Raji (cell line): Measurements from ENCODE around the gene PLOD2.

Experiments used
- POLR2A ChIP-seq: IDR thresholded peaks from 2 replicates; pipeline ENCODE4 v1.6.1; 2011; ENCODE audit warnings: low read depth, low read length, control low read depth; ENCODE audit not compliant: insufficient read depth

PLOD2 gene

DNA sequence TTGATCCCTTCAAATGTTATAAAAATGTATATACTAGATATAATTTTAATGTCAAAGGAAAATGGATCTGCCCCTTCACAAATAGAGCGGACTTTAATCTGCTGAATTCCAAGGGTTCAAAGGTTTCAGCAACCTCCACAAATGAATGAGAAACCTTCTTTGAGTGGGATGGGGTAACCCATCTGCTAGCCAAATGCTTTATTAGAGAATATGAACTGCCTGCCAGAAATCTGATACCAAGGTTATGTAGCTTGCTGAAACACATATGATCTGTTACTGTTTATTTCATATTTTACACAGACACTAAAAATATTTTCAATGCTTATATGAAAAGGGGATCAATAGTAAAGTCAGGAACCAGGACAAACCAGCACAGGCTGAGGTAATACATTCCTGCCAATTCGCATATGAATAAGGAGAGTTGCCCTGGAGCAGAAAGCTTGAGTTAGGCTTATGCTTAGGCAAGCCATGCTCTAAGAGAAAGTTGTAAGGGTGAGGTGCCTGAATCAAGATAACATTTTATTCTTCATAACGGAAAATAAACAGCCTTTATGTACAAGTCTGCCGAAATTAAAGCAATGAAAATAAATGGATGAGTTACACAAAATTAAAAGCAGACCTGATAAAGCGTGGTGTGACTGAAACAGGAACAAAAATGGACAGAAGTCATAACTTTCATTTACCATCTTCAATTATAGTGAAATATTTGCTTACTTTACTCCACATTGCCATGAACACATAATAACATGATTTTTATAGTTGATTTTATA, 26.5 kb downstream of the PLOD2 start:
- TF ChIP-seq POLR2A = no peak

DNA sequence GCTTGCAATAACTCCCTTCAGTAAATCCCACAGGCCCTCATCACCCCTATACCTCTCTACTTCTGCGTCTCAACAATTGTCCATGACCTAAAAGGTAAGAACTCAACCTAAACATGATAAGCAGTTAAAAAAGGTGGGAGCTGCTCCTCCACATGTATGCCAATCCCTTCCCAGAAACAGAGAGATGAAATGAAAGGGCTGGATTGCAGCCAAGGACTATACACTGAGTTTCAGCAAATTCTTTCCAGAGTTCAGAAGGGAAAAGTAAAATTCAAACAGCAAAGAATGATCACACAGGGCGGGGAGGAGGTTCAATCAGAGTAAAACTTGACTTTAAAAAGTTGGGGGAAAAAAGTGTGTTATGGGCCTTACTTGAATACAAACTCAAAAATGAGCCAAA, 27.5 kb downstream of the PLOD2 start:
- TF ChIP-seq POLR2A = no peak

GRCh38 chr3:146131616-146132410, 29.2 kb downstream of the PLOD2 start:
- no peak for TF ChIP-seq POLR2A

DNA sequence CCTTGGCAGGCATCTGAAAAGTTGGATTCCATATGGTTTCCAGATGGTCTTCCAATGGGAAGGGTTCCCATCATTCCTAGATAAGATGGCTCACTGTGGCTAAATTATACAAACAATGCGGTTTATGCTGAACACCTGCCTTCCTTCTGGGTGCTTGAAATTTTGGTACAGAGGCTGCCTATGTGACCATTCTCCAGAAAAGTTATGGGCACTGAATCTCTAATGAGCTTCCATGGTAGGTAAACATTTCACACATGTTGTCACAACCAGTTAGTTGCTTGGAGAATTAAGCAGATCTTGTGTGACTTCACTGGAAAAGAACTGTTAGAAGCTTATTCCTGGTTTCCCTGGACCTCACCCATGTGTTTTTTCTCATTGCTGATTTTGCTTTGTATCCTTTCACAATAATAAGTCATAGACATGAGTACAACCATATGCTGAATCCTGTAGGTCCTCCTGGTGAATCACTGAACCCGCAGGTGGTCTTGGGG, 30.1 kb downstream of the PLOD2 start:
- no peak for TF ChIP-seq POLR2A

GRCh38 chr3:146129750-146130149, 31.2 kb downstream of the PLOD2 start:
- TF ChIP-seq POLR2A = no peak

DNA sequence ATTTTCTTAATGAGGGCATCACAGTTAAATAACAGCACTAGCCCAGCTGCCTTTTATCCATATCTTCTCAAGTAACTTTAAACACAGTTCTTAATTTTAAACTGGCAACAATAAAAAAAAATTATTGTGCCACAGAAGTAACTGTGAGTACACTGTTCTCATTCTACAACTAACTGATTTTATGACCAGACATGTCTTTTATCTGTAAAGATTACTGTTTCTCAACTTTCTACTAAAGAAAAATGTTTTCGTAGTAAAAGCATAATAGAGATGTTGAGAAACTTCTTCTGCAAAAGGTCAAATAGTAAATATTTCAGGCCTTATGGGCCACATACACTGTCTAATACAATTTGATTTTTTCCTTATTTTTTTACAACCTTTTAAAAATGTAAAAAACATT, 32.0 kb downstream of the PLOD2 start:
- TF ChIP-seq POLR2A = no peak

DNA sequence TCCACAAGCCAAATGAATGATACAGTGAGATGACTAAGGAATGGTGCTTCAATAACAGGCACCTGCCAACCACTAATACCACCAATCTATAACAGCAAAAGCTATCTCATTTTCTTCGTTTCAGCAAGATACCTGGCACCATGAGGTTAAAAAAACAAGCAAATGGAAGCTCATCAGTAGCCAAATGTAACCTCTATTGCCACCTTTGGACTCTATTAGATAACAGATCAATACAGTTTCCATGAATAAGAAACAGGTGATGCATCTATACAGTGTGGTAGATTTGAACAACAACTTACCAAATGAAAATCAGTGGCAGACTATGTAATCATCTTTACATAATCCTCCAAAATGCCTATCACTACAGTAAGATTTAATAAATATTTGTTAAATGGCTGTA, 32.8 kb downstream of the PLOD2 start:
- TF ChIP-seq POLR2A = no peak

DNA sequence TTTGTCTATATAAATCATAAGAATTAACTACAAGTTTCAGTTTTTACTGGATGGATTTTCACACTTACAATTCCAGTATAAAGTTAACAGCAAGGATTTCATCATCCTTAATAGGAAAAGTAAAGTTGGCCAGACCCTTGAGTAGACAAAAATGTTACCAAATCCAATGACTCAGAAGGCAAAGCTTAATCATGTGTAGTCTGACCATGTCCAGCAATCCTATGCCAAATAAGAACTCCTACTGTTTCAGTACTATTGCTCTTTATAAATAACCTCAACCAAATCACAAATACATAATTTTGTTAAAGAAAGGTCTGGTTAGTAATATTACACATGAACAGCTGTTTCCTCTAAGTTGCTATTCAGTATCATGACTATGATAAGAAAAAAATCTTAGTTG, 35.0 kb downstream of the PLOD2 start:
- TF ChIP-seq POLR2A = no peak

DNA sequence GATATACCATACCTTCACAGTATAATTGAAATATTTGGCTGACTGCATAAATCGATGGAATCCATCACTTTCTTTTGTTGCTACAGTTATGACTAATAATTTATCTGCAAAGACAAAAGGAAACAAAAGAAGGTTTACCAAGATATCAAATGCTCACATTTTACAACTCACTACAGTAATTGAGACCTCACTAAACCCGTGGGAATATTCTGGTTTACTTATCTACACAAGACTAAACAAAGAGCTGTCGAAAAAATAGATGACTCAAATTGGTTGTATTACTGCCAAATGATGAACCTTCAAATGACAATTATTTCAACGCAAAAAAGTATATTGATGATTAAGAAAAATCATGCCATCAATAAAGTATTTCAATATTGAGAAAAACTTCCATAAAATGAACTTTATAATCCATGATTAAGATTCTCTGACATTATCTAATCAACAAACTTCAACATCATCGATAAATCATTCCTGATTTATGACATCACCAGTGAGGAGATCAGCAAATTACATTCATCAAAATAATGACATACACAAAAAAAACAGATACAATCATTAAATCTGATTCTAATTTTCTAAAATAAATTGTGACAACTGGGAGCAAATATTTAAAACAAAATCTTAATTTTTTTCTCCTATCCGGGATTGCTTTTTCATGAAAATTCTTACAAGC, 36.7 kb downstream of the PLOD2 start:
- TF ChIP-seq POLR2A = no peak

DNA sequence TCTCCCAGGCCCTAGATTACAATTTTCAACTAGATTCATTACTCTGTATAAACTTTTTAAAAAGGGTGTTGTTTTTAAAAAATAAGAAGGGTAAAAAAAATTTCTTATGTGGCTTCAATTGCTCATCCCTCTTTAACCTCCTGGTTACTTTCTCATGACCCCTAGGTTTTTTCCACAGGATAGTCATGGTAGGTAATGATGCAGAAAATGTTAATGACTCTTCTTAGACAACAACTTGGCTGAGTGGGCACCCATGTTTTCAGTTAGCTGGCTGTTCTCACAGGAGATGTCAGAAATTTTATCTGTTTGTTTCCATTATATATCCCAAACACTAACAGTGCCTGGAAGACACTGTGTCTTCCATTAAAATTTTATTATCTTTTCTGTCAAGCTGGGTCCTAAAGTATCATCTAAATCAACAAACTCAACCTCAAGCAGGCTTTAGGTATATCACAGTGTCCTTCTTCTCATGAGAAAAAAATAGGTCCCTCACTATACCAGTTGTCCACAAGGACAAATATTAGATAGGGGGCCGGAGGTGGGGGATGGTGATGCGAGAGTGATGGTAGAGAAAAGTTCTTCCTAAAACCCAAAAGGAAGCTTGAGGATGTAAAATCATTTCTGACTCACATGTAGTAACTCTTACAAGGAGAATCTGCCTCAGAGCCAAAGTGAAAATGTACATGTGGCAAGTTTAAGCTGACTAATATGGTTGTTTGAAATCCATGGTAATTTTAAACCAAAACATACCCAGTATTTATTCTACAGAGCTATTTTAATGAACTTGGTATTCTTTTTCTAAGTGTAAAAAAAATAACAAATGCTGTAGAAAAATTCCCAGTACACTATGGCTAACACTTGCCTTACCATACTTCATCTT, 43.3 kb downstream of the PLOD2 start:
- no peak for TF ChIP-seq POLR2A

GRCh38 chr3:146115619-146116018, 45.4 kb downstream of the PLOD2 start:
- TF ChIP-seq POLR2A = no peak

DNA sequence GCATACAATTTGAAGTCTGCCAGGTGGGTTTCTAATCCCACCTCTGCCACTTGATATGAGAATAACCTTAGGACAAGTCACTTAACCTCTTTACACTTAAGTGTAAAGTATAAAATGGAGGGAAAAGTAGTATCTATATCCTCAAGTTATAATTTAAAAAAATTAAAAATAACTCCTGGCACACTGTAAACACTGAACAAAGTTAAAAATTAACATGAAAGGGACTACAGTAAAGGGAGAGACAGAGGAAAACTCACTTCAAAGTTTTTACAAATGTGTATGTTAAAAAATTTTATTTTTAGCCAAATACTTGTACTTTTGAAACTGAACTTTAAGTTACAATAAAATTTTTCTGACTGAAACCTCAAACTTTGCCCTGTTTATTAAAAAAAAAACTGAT, 49.6 kb downstream of the PLOD2 start:
- TF ChIP-seq POLR2A = no peak

DNA sequence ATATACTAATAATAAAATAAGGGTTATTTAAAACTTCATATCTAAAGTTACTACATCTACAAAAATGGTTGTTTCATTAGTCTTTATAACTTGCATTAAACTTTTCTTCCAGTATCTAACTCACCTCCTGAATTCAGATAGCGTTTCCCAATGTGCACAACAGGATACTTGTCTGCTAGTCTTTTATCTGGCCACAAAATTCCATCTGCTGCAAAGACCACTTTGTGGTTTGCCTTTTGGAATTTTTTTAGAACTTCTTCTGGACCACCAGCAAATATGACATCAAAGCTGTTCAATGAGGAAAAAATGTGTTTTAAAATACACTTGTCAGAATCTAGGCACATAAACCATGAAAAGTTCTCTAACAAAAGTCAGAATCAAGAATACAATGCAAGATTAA, 50.8 kb downstream of the PLOD2 start:
- TF ChIP-seq POLR2A = no peak

- no peak for TF ChIP-seq POLR2A
These were observed 54.0 kb downstream of the PLOD2 start for GRCh38 chr3:146106986-146107385.

DNA sequence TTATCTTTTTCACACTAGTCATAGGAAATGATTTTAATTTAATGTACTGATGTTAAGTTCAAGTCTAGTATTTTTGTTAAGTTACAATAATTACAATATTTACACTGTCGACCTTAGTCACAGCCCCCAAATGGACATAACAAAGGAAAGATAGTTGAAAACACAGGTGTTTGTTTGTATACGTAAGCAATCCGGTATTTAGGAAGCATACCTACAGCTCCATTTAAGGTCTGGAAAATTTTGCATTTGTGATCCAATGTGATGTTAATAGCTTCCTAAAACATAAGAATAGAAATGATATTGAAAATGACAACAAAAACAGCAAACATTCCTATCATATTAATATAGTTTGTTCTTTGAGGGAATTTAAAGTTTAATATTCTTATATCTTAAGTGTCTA, 56.9 kb downstream of the PLOD2 start:
- no peak for TF ChIP-seq POLR2A
